HG02678 (cell line): ENCODE results near the gene PTF1A.
"Not testable (repeated sequence)": the region's sequence is repeated elsewhere in the genome, so short reads cannot be mapped to it uniquely, and the experiment has no call there.

Experiments used
- ATAC-seq: cut with Tn5 transposase; IDR thresholded peaks from one replicate; pipeline ENCODE4 v1.9.1; 2021; ENCODE audit warnings: mild to moderate bottlenecking, moderate library complexity; ENCODE audit not compliant: unreplicated experiment

PTF1A gene

DNA sequence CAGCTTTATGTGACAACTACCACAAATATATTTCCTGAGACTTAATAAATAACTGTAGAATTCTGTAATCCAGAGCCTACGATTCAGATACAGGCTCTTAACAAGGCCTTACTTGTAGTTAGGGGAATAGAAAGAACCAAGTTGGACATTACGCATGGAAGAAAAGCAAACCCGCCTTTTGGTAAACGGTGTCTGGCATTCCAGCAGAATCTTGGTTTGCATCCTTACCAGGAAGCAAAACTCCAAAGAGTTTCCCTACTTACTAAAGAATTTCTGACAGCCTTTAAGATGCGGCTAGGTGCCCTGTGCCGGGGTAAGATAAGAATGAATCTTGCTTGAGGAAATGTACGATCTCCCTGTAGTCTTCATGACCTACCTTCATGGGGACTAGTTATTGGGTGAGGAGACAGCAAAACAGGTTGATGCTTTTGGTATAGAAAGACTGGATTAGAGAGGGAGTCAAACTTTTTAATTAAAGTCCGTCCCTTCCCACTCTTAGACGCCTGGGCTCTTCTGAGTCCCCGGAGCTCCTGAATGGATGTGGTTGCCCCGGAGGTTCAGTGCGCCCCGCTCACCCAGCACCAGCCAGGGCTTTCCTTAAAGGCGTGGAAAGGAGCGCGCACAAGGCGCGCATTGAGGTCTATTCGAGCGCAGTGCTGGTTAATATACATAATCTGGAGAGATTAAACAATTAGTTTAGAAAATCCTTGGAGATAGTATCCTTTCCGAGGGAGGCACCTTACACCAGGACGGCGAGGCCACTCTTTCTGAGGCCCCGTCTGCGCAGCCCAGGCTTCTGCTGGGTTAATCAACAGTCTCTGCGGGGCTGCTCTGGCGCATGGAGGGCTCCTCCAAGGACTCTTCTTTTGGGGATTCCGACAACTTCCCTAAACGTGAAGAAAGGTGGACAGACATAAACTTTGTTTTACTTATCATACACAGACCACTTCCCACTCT, 11.5 kb downstream of the PTF1A start:
- no peak for ATAC-seq

DNA sequence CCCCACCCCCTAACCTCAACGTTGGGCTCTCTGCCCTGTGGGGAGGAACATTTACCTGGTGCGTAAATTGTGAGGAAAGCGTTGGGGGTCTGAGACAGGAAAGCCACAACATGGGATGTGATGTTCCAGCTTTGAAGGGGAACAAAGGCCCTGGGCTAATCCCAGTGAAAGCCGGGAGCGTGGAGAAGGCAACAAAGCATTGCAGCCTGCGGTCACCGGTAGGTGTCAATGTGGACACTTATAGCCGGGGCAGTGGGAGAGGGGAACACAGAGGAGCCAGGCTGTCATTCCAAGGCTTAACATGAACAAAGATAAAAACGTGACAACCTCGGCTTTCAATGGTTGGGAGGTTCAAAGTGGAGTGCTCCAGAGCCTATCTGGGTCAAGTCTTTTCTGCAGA, 12.7 kb downstream of the PTF1A start:
- no peak for ATAC-seq

DNA sequence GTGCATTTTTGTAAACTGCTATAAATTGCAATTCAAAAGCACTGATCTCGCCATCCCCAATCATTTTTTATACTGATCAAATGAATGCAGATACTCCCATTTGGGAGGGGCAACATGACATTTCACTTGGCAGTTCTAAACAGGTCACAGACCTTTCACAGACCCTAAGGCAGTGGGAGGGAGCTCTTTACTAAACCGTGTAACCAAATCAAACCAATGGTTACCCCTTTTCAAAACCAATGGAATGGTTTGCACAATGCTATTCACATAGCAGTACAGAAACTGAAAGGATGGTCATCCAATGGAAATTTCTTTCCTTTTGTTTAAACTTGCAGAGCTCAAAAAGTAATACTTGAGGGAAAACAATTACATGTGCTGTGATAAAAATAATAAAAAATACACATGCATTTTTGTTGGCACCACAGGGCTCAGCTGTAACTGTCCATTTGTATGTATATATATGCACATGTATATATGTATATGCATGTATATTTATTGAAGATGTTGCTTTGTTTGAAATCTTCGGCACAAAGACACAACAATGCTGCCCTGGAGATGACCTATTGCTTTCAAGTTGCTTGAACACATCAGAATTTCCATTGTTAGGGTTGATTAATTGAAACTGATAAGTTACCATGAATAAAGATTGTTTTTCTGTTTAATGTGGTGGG, 14.0 kb downstream of the PTF1A start:
- ATAC-seq: no peak

DNA sequence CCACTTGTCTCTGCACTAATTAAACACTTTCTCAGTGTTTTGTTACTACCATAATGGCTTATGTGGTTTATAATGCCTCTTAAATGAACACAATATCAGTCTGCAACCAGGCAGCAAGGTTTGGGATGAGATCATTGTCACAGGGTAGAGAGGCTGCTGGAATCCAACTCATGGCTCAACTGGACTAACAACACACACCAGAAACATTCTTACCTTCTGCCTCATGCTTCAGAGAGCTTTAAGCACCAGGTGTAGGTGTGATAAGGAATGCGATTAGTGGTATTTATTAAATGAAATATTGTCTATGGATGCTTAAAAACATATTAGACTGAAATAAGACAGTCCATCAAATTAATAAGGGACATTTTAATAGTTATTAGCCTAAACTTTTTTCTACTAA, 25.4 kb downstream of the PTF1A start:
- no peak for ATAC-seq

DNA sequence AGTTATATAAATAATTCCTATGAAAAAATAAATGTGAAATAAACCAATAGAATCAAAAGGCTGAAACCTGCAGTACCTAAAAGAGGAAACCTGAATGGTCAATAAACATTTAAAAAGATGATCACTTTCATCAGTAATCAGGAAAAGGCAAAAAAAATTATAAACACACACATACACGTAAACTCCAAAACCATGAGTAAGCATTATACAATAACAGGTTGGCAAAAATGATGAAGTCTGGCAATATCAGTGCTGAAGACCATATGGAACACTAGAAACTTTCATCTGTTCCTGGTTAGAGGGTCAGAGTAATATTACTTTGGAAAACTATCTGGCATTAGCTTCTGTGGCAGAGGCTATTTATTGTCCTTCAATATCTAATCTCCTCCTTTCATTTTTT, 38.5 kb downstream of the PTF1A start:
- no peak for ATAC-seq

DNA sequence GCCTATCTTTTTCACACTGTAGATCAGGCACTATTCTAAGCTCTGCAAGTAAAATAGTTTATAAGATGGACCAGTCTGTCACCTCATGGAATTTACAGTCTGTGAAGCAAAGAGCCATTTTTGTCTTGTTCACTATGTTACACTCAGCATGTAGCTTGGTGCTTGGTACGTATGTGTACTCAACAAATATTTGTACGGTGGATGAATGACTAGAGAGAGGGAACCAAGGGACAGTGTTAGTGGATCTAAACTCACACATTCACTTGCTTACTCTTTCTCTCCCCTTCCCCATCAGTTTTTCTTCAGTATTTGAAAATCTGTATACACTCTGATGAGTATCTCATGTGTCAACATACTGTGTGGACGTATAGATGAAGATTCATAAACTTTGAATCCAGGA, 45.9 kb downstream of the PTF1A start:
- no peak for ATAC-seq

DNA sequence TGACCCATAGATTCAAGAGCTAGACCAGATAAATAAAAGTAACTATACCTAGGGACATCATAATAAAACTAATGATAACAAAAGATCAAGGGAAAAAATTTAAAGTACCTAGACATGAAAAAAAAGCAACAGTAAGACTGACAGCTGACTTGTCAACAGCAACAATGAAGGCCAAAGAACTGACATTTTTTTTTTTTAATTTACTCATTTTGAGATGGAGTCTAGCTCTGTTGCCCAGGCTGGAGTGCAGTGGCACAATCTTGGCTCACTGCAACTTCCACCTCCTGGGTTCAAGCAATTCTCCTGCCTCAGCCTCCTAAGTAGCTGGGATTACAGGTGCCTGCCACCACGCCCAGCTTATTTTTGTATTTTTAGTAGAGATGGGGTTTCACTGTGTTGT, 49.7 kb downstream of the PTF1A start:
- not testable (repeated sequence) for ATAC-seq
